Measurements from ENCODE around the gene RRP7A.

GRCh38 chr22:42515896-42516295, 3.7 kb downstream of the RRP7A start:
- TF ChIP-seq LEF1 (IDR thresholded peaks at IDR 0.05; ENCODE audit: borderline replicate concordance) (no peak), SP1 (IDR thresholded peaks at IDR 0.05) (no peak), FOXK2 (IDR thresholded peaks at IDR 0.05) (no peak), L3MBTL2 (conservative IDR thresholded peaks at IDR 0.05) (no peak), BHLHE40 (IDR thresholded peaks at IDR 0.05; ENCODE audit: borderline replicate concordance) (no peak), ZNF384 (IDR thresholded peaks at IDR 0.05) (no peak), FOXM1 (IDR thresholded peaks at IDR 0.05; ENCODE audit: borderline replicate concordance) (no peak), FOXA1 (IDR thresholded peaks at IDR 0.05) (no peak), CTBP1 (IDR thresholded peaks at IDR 0.05; ENCODE audit: borderline replicate concordance) (no peak)
